Stimulated activated CD8-positive, alpha-beta memory T cell treated with anti-CD3 and anti-CD28 coated beads, Interleukin-7, amount 100 ng/mL, for 48 hours (primary cell): ENCODE data around the gene GSN.
"Not testable (repeated sequence)": the region's sequence is repeated elsewhere in the genome, so short reads cannot be mapped to it uniquely, and the experiment has no call there.

Experiments used
- DNase-seq, 2 donors: peaks; one replicate each; pipeline ENCODE4 v3.0.0-alpha.2; 2020; ENCODE audit warnings: low read depth in 1 of 2; ENCODE audit errors: extremely low read depth in 1 of 2

The GSN gene

GRCh38 chr9:121286688-121286972, 18.7 kb downstream of the GSN start:
- no peak for DNase-seq

- peak in 1 of 2 donors; percentile 20 for DNase-seq
Measured at GRCh38 chr9:121286973-121287741, 19.2 kb downstream of the GSN start.

GRCh38 chr9:121288673-121289025, 20.7 kb downstream of the GSN start:
- no peak for DNase-seq

- DNase-seq: no peak
Measured at GRCh38 chr9:121289026-121289771, 21.2 kb downstream of the GSN start.

- no peak for DNase-seq
Measured at GRCh38 chr9:121289772-121290370, 21.9 kb downstream of the GSN start.

GRCh38 chr9:121291536-121291935, 23.6 kb downstream of the GSN start:
- DNase-seq: not testable (repeated sequence)

GRCh38 chr9:121292051-121292450, 24.1 kb downstream of the GSN start:
- no peak for DNase-seq

GRCh38 chr9:121292801-121293241, 24.9 kb downstream of the GSN start:
- no peak for DNase-seq

- DNase-seq: no peak
Measured at GRCh38 chr9:121294151-121294743, 26.3 kb downstream of the GSN start.

- DNase-seq: no peak
Measured at GRCh38 chr9:121294866-121295661, 27.1 kb downstream of the GSN start.

GRCh38 chr9:121295662-121296191, 27.8 kb downstream of the GSN start:
- DNase-seq: no peak

GRCh38 chr9:121296213-121297127, 28.5 kb downstream of the GSN start:
- no peak for DNase-seq

- no peak for DNase-seq
Measured at GRCh38 chr9:121297389-121297788, 29.4 kb downstream of the GSN start.

GRCh38 chr9:121298016-121298538, 30.1 kb downstream of the GSN start:
- no peak for DNase-seq

- DNase-seq: no peak
Measured at GRCh38 chr9:121298689-121299466, 30.9 kb downstream of the GSN start.

- DNase-seq: no peak
Measured at GRCh38 chr9:121299467-121300282, 31.7 kb downstream of the GSN start.

- no peak for DNase-seq
Measured at GRCh38 chr9:121300283-121301119, 32.5 kb downstream of the GSN start.
